Middle frontal gyrus (tissue), 1 donor: ENCODE results near the gene IFTAP.
A peak's percentile ranks its signal among the peaks of the same experiment; 100 is the strongest.

Experiments
- DNase-seq: peaks from one replicate; pipeline ENCODE4 v3.0.0-alpha.2; 2015; ENCODE audit warnings: low spot score; ENCODE audit errors: extremely low spot score

Gene IFTAP

GRCh38 chr11:36703055-36703404 is 108.7 kb downstream of the IFTAP start:
- peak; percentile 11 for DNase-seq
